ENCODE measurements around the gene MMP27. TPM values are rescaled to one million over a fixed set of nuclear protein-coding genes. Genes with fewer than 3 reads are reported as not detected.

MMP27 gene
- total RNA-seq, 1 experiment from 2014 or later: not detected

GRCh38 chr11:102722821-102723220 is 17.3 kb upstream of the MMP27 start:
- Histone ChIP-seq H2AFZ (ENCODE audit: low read depth, low read length, poor library complexity, severe bottlenecking) (no peak overlapping the region), H3K79me2 (ENCODE audit: insufficient read depth, low read length) (no peaks in the 10 kb centered on the region), H3K9ac (ENCODE audit: low read length) (no peak overlapping the region), H3K4me1 (ENCODE audit: control insufficient read depth in 1 of 2, insufficient read depth in 2 of 2, low read length in 2 of 2) (no peaks in the 10 kb centered on the region), H3K9me2 (ENCODE audit: insufficient read depth) (no peaks in the 10 kb centered on the region), H3K36me3 (ENCODE audit: control insufficient read depth in 1 of 2, insufficient read depth in 2 of 2, low read length in 2 of 2) (no peaks in the 10 kb centered on the region), H3K4me2 (ENCODE audit: low read length) (no peak overlapping the region), H3K9me3 (ENCODE audit: control insufficient read depth in 1 of 2, insufficient read depth in 1 of 2, low read depth in 1 of 2, low read length in 2 of 2) (no peaks in the 10 kb centered on the region), H4K20me1 (ENCODE audit: insufficient read depth) (no peaks in the 10 kb centered on the region), H3K27me3 (ENCODE audit: insufficient read depth, low read length) (no peaks in the 10 kb centered on the region), H3K4me3 (replicated peaks in 1 of 2; ENCODE audit: low read depth in 1 of 2, low read length in 2 of 2) (no peak overlapping the region), H3K27ac (ENCODE audit: low read depth, low read length) (no peak overlapping the region)
- ATAC-seq (no peak), DNase-seq (ENCODE audit: low read depth, low spot score) (no peak)
- intact Hi-C loops (cut with micrococcal nuclease): no loop called here
- BruUV-seq (replicated peaks): no TSS peak
- CTCF ChIA-PET: no interaction called here
- POLR2A ChIA-PET: no interaction called here
- no peak for TF ChIP-seq SIN3A (IDR thresholded peaks at IDR 0.05; ENCODE audit: low read depth)
- no peak for TF ChIP-seq SRF (IDR thresholded peaks at IDR 0.05; ENCODE audit: low read depth)
- TF ChIP-seq CBX3 (IDR thresholded peaks at IDR 0.05; ENCODE audit: low read depth): no peak
- TF ChIP-seq, protein P1, sequence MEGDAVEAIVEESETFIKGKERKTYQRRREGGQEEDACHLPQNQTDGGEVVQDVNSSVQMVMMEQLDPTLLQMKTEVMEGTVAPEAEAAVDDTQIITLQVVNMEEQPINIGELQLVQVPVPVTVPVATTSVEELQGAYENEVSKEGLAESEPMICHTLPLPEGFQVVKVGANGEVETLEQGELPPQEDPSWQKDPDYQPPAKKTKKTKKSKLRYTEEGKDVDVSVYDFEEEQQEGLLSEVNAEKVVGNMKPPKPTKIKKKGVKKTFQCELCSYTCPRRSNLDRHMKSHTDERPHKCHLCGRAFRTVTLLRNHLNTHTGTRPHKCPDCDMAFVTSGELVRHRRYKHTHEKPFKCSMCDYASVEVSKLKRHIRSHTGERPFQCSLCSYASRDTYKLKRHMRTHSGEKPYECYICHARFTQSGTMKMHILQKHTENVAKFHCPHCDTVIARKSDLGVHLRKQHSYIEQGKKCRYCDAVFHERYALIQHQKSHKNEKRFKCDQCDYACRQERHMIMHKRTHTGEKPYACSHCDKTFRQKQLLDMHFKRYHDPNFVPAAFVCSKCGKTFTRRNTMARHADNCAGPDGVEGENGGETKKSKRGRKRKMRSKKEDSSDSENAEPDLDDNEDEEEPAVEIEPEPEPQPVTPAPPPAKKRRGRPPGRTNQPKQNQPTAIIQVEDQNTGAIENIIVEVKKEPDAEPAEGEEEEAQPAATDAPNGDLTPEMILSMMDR (IDR thresholded peaks at IDR 0.05 in 2 of 3, conservative IDR thresholded peaks at IDR 0.05 in 1 of 3; ENCODE audit: borderline replicate concordance in 1 of 3, insufficient read depth in 1 of 3, low read depth in 2 of 3, low read length in 2 of 3): no peak
- TF ChIP-seq, protein P2, sequence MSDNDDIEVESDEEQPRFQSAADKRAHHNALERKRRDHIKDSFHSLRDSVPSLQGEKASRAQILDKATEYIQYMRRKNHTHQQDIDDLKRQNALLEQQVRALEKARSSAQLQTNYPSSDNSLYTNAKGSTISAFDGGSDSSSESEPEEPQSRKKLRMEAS (IDR thresholded peaks at IDR 0.05): no peak
- no peak for TF ChIP-seq ELF1 (IDR thresholded peaks at IDR 0.05; ENCODE audit: borderline replicate concordance, low read depth)
- no peak for TF ChIP-seq YY1 (IDR thresholded peaks at IDR 0.05; ENCODE audit: extremely low read depth, insufficient replicate concordance, low read depth, low read length)
- no peak for TF ChIP-seq POLR2A (IDR thresholded peaks at IDR 0.05; ENCODE audit: borderline replicate concordance, extremely low read depth, insufficient read depth, insufficient read length)
- no peak for TF ChIP-seq CEBPB (IDR thresholded peaks at IDR 0.05; ENCODE audit: low read depth)
- TF ChIP-seq SP1 (IDR thresholded peaks at IDR 0.05; ENCODE audit: low read depth): no peak
- TF ChIP-seq ZFX (IDR thresholded peaks at IDR 0.05): no peak
- no peak for TF ChIP-seq ATF3 (IDR thresholded peaks at IDR 0.05)
- no peak for TF ChIP-seq TCF7L2 (IDR thresholded peaks at IDR 0.05; ENCODE audit: borderline replicate concordance, extremely low read depth, insufficient read depth, insufficient read length)
- TF ChIP-seq EZH2phosphoT487 (IDR thresholded peaks at IDR 0.05; ENCODE audit: borderline replicate concordance): no peak
- no peak for TF ChIP-seq RAD21 (IDR thresholded peaks at IDR 0.05; ENCODE audit: low read depth)
- TF ChIP-seq REST (IDR thresholded peaks at IDR 0.05; ENCODE audit: low read depth): no peak
- RAD21 ChIA-PET (ENCODE audit: low non-redundant PET in 1 of 2, low total read pairs in 2 of 2, uncharacterized antibody in 2 of 2, unreplicated experiment in 2 of 2): no interaction called here
